ENCODE results near the gene PCA3. TPM values are rescaled to one million over a fixed set of nuclear protein-coding genes. Genes with fewer than 3 reads are reported as not detected.

PCA3 gene
- total RNA-seq: 0.11 and 0.17 TPM in 2 replicates

GRCh38 chr9:76764138-76764537, at the start of gene PCA3:
TSS of gene PCA3 (plus strand) at chr9:76764438.

Other genes starting within 250 kb of the PCA3 start
- gene PRUNE2, start 141.7 kb downstream of the PCA3 start, total RNA-seq: 14.1 and 19.4 TPM in 2 replicates